Endothelial cell of umbilical vein (primary cell): ENCODE measurements around the gene CST1. TPM values are rescaled to one million over a fixed set of nuclear protein-coding genes. Genes with fewer than 3 reads are reported as not detected.

Source experiments
- BruUV-seq: library from RNA; stranded (reverse); fragments of 400-500 nt; replicated peaks from 2 replicates; lab custom pipeline; 2021; lab: Mats Ljungman, UMichigan
- CTCF ChIA-PET: fragments of 300-600, 350-600 bp; sonication (Branson Sonifier 250); formaldehyde crosslinking; loops from one replicate; lab custom pipeline; 2021; ENCODE audit warnings: antibody characterized with exemption, inconsistent platforms; lab: Charles Lee
- POLR2A ChIA-PET: fragments of 300-600, 350-600 bp; sonication (Branson Sonifier 250); formaldehyde crosslinking; loops from one replicate; lab custom pipeline; 2021; ENCODE audit warnings: antibody characterized with exemption, inconsistent platforms; lab: Charles Lee
- DNase-seq: peaks from one replicate; pipeline ENCODE4 v3.0.0-alpha.2; 2011; ENCODE audit warnings: low read depth, low spot score
- FAIRE-seq: peaks from 2 replicates; lab custom pipeline; 2011; peaks lifted over from hg19 to GRCh38; lab: Jason Lieb, UNC
- H2AFZ ChIP-seq: 2 replicates; pipeline ENCODE4 v1.6.0; 2012; ENCODE audit warnings: low read depth, low read length, control low read depth, inconsistent platforms
- H3K27ac ChIP-seq: 2 replicates; pipeline ENCODE4 v1.5.1; 2011; ENCODE audit warnings: low read depth, mild to moderate bottlenecking, control low read depth, low read length, moderate library complexity; ENCODE audit not compliant: insufficient read depth
- H3K27me3 ChIP-seq, 2 experiments: 2 replicates each; pipeline versions ENCODE4 v1.6.0 to v1.6.1; 2011; ENCODE audit warnings: low read length in 2 of 2, mixed read lengths in 1 of 2; ENCODE audit not compliant: control insufficient read depth in 2 of 2, insufficient read depth in 2 of 2
- H3K36me3 ChIP-seq, 2 experiments: 2 replicates in 1 of 2; 3 replicates in 1 of 2; pipeline ENCODE4 v1.5.1; 2011; ENCODE audit warnings: low read length in 2 of 2, mild to moderate bottlenecking in 1 of 2, moderate library complexity in 1 of 2; ENCODE audit not compliant: control insufficient read depth in 2 of 2, insufficient read depth in 2 of 2; ENCODE audit errors: extremely low read depth in 1 of 2
- H3K4me1 ChIP-seq: 3 replicates; pipeline ENCODE4 v1.5.1; 2011; ENCODE audit warnings: mild to moderate bottlenecking, low read length; ENCODE audit not compliant: control insufficient read depth, insufficient read depth; ENCODE audit errors: extremely low read depth
- H3K4me2 ChIP-seq: 2 replicates; pipeline ENCODE4 v1.6.1; 2011; ENCODE audit warnings: low read length, control low read depth, mixed read lengths; ENCODE audit not compliant: insufficient read depth
- H3K4me3 ChIP-seq, 3 experiments: fragments of 200-600 bp in 1 of 3; sonication (generic), shearing (Covaris generic) in 1 of 3; replicated peaks in 1 of 3; 2 replicates each; pipeline ENCODE4 v1.5.1; 2011 to 2016; ENCODE audit warnings: control low read depth in 3 of 3, low read length in 3 of 3, mild to moderate bottlenecking in 2 of 3, inconsistent platforms in 1 of 3, low read depth in 1 of 3, moderate library complexity in 1 of 3; ENCODE audit not compliant: insufficient read depth in 1 of 3
- H3K79me2 ChIP-seq: 2 replicates; pipeline ENCODE4 v1.6.0; 2012; ENCODE audit warnings: low read length, inconsistent platforms; ENCODE audit not compliant: control insufficient read depth, insufficient read depth
- H3K9ac ChIP-seq: replicated peaks from 2 replicates; pipeline ENCODE3; 2011; ENCODE audit warnings: low read length, control low read depth; ENCODE audit not compliant: insufficient read depth; ENCODE audit errors: extremely low read depth
- H3K9me1 ChIP-seq: replicated peaks from 3 replicates; pipeline ENCODE4 v1.6.0; 2011; ENCODE audit warnings: mild to moderate bottlenecking, low read length; ENCODE audit not compliant: control insufficient read depth, insufficient read depth; ENCODE audit errors: extremely low read depth
- H3K9me3 ChIP-seq: replicated peaks from 2 replicates; pipeline ENCODE4 v1.5.1; 2012; ENCODE audit warnings: low read length, inconsistent platforms; ENCODE audit not compliant: control insufficient read depth, insufficient read depth
- H4K20me1 ChIP-seq: replicated peaks from 2 replicates; pipeline ENCODE3; 2011; ENCODE audit warnings: mild to moderate bottlenecking, low read length; ENCODE audit not compliant: control insufficient read depth, insufficient read depth; ENCODE audit errors: extremely low read depth
- CTCF ChIP-seq, 2 donors: IDR thresholded peaks; 1 replicate in 1 of 2; 2 replicates in 1 of 2; pipeline ENCODE4 v1.5.1; 2011; ENCODE audit warnings: low read length in 2 of 2, mild to moderate bottlenecking in 2 of 2, moderate library complexity in 2 of 2, control low read depth in 1 of 2, inconsistent platforms in 1 of 2, low read depth in 1 of 2; ENCODE audit not compliant: insufficient read depth in 1 of 2; ENCODE audit errors: extremely low read depth in 1 of 2
- EZH2 ChIP-seq: IDR thresholded peaks from 2 replicates; pipeline ENCODE4 v1.6.1; 2012; ENCODE audit warnings: borderline replicate concordance, low read depth, mild to moderate bottlenecking, moderate library complexity, low read length, inconsistent platforms; ENCODE audit not compliant: severe bottlenecking
- FOS ChIP-seq: IDR thresholded peaks from 2 replicates; pipeline ENCODE4 v1.6.1; 2011; ENCODE audit warnings: mild to moderate bottlenecking, low read length, moderate library complexity, borderline replicate concordance; ENCODE audit not compliant: insufficient read depth
- GATA2 ChIP-seq: IDR thresholded peaks from 2 replicates; pipeline ENCODE4 v1.7.0; 2011; ENCODE audit warnings: low read depth, mild to moderate bottlenecking, moderate library complexity, mixed read lengths, low read length; ENCODE audit not compliant: insufficient read length, insufficient read depth
- JUN ChIP-seq: IDR thresholded peaks from 2 replicates; pipeline ENCODE4 v1.6.1; 2011; ENCODE audit warnings: borderline replicate concordance, low read depth; ENCODE audit not compliant: insufficient read length, insufficient read depth
- MAX ChIP-seq: IDR thresholded peaks from 2 replicates; pipeline ENCODE4 v1.6.1; 2011; ENCODE audit not compliant: insufficient read depth, insufficient read length
- MYC ChIP-seq: IDR thresholded peaks from one replicate; pipeline ENCODE4 v1.6.1; 2011; ENCODE audit warnings: mild to moderate bottlenecking, low read depth, low read length
- POLR2A ChIP-seq: IDR thresholded peaks from 2 replicates; pipeline ENCODE4 v1.6.1; 2012; ENCODE audit warnings: low read depth, mild to moderate bottlenecking, control low read depth, low read length
- POLR2AphosphoS5 ChIP-seq: IDR thresholded peaks from 2 replicates; pipeline ENCODE4 v1.6.1; 2012; ENCODE audit warnings: low read depth, mild to moderate bottlenecking, control low read depth, low read length, moderate library complexity; ENCODE audit not compliant: insufficient read depth
- dilution Hi-C: fragments of 300-500 bp; cut with MboI; formaldehyde crosslinking; loops from one replicate; pipeline ENCODE4 v1.15.0; 2019; ENCODE audit warnings: low sequenced_read_pairs; ENCODE audit not compliant: extremely low pct_ligation_motif_present
- intact Hi-C: fragments of 100-400 bp; cut with micrococcal nuclease; formaldehyde crosslinking; loops from one replicate; pipeline ENCODE4 v1.10.0; 2022
- polyA plus RNA-seq, 4 experiments: library from polyadenylated mRNA; depleted of rRNA in 3 of 4; stranded (reverse) in 3 of 4; unstranded in 1 of 4; fragments of >200 nt; gene quantifications; 2 replicates each; pipeline versions ENCODE4 v1.2.1 to v1.2.3, GENCODE V29; 2011 to 2012; ENCODE audit warnings: missing spikeins in 1 of 4
- total RNA-seq: library from RNA; stranded (reverse); gene quantifications from 2 replicates; pipeline ENCODE4 v1.2.3, GENCODE V29; 2021

The CST1 gene
- total and polyA plus RNA-seq, 2 donors (not counting 3 experiments of a cell fraction or from before 2014, with no cell fraction given): 0.19 to 2.2 TPM

- intact Hi-C loops: no loop called here
- no peak for FAIRE-seq
- ChIA-PET POLR2A (no interaction called here), CTCF (no interaction called here)
- H2AFZ ChIP-seq: no peak overlapping the region
- DNase-seq: no peak
- no peaks in the 10 kb centered on the region for H3K9me3 ChIP-seq
- H4K20me1 ChIP-seq: no peaks in the 10 kb centered on the region
- no peak for TF ChIP-seq GATA2
- TF ChIP-seq POLR2AphosphoS5: no peak
- no peak for TF ChIP-seq JUN
- no peak for TF ChIP-seq EZH2
- no peak for TF ChIP-seq MAX
- no peak for TF ChIP-seq MYC
- no peak for TF ChIP-seq FOS
- TF ChIP-seq CTCF (IDR thresholded peaks at IDR 0.05; ENCODE audit: extremely low read depth in 1 of 2, insufficient read depth in 1 of 2, low read depth in 1 of 2, low read length in 2 of 2): no peak
- TF ChIP-seq POLR2A: no peak
- peaks cover 15% of the 10 kb centered on the region for H3K79me2 ChIP-seq
- H3K4me3 ChIP-seq: no peak overlapping the region
- BruUV-seq: no TSS peak
- dilution Hi-C loops: no loop called here
- H3K27ac ChIP-seq: no peak overlapping the region
- peaks cover 25% of the 10 kb centered on the region for H3K4me1 ChIP-seq
- no peaks in the 10 kb centered on the region for H3K36me3 ChIP-seq
- no peak overlapping the region for H3K9ac ChIP-seq
- no peaks in the 10 kb centered on the region for H3K9me1 ChIP-seq
- no peak overlapping the region for H3K4me2 ChIP-seq
- no peaks in the 10 kb centered on the region for H3K27me3 ChIP-seq
These were observed 1.3 kb upstream of the CST1 start for GRCh38 chr20:23752019-23752418.
